K562 (cell line): ENCODE data around the gene CNTROB. TPM values are rescaled to one million over a fixed set of nuclear protein-coding genes. Genes with fewer than 3 reads are reported as not detected.

Source experiments
- ATAC-seq: fragments of 200-7000 bp; cut with Tn5 transposase; 3 replicates; pipeline ENCODE4 v1.9.1; 2020; ENCODE audit warnings: moderate library complexity
- BruUV-seq: library from RNA; stranded (reverse); fragments of 400-500 nt; replicated peaks from 2 replicates; lab custom pipeline; 2021; lab: Mats Ljungman, UMichigan
- CTCF ChIA-PET: fragments of 300-600 bp; formaldehyde crosslinking; extraction: SDS; loops from one replicate; lab custom pipeline; 2021; ENCODE audit warnings: low intra/inter-chr PET ratio; lab: Yijun Ruan, JAX
- POLR2A ChIA-PET: fragments of 300-600, 350-650 bp; sonication (Branson Sonifier 250); formaldehyde crosslinking; extraction: SDS; loops from one replicate; lab custom pipeline; 2021; ENCODE audit warnings: antibody characterized with exemption, inconsistent platforms; lab: Yijun Ruan, JAX
- DNase-seq, 4 experiments: peaks; one replicate each; pipeline versions ENCODE4 v3.0.0 to v3.0.0-alpha.2; 2011 to 2018; ENCODE audit warnings: low spot score in 3 of 4, mixed read lengths in 3 of 4; ENCODE audit errors: extremely low read depth in 1 of 4
- FAIRE-seq: peaks from 2 replicates; lab custom pipeline; 2011; peaks lifted over from hg19 to GRCh38; lab: Jason Lieb, UNC
- H2AFZ ChIP-seq: 2 replicates; pipeline ENCODE4 v1.6.0; 2011; ENCODE audit warnings: low read depth, low read length, control low read depth, inconsistent platforms
- H3K27ac ChIP-seq: fragments of 200-600 bp; 3 replicates; pipeline ENCODE4 v1.8.0; 2011; ENCODE audit warnings: low read depth, mild to moderate bottlenecking, control low read depth, inconsistent platforms, low read length, moderate library complexity, mixed read lengths; ENCODE audit errors: extremely low read depth
- H3K27me3 ChIP-seq, 2 experiments: fragments of 300-600 bp in 1 of 2; 2 replicates in 1 of 2; 3 replicates in 1 of 2; pipeline versions ENCODE4 v1.6.0 to v1.8.0; 2011; ENCODE audit warnings: inconsistent platforms in 2 of 2, low read length in 2 of 2, mild to moderate bottlenecking in 1 of 2, mixed read lengths in 1 of 2, moderate library complexity in 1 of 2; ENCODE audit not compliant: control insufficient read depth in 2 of 2, insufficient read depth in 2 of 2
- H3K36me3 ChIP-seq: fragments of 300-600 bp; 3 replicates; pipeline ENCODE4 v1.8.0; 2011; ENCODE audit warnings: mild to moderate bottlenecking, low read length, inconsistent platforms; ENCODE audit not compliant: control insufficient read depth, insufficient read depth
- H3K4me1 ChIP-seq, 2 experiments: fragments of 200-600 bp in 1 of 2; replicated peaks in 1 of 2; 2 replicates in 1 of 2; 3 replicates in 1 of 2; pipeline versions ENCODE4 v1.5.1 to v1.8.0; 2011; ENCODE audit warnings: inconsistent platforms in 2 of 2, low read length in 2 of 2, mild to moderate bottlenecking in 1 of 2, mixed read lengths in 1 of 2, moderate library complexity in 1 of 2; ENCODE audit not compliant: control insufficient read depth in 2 of 2, insufficient read depth in 2 of 2
- H3K4me2 ChIP-seq: 2 replicates; pipeline ENCODE4 v1.6.1; 2011; ENCODE audit warnings: low read length, control low read depth, inconsistent platforms, mixed read lengths; ENCODE audit not compliant: insufficient read depth
- H3K4me3 ChIP-seq: fragments of 200-600 bp; sonication (generic), shearing (Covaris generic); 2 replicates; pipeline ENCODE4 v1.5.1; 2016; ENCODE audit warnings: control low read depth, inconsistent platforms
- H3K79me2 ChIP-seq: fragments of 200-600 bp; 3 replicates; pipeline ENCODE4 v1.8.0; 2011; ENCODE audit warnings: low read length, inconsistent platforms; ENCODE audit not compliant: control insufficient read depth, insufficient read depth
- H3K9ac ChIP-seq, 2 experiments: 2 replicates each; pipeline versions ENCODE4 v1.6.0 to v1.6.1; 2011; ENCODE audit warnings: low read depth in 2 of 2, low read length in 2 of 2, control low read depth in 1 of 2, inconsistent platforms in 1 of 2, mild to moderate bottlenecking in 1 of 2, mixed read lengths in 1 of 2; ENCODE audit not compliant: insufficient read depth in 1 of 2
- H3K9me1 ChIP-seq: one replicate; pipeline ENCODE4 v1.6.0; 2011; ENCODE audit warnings: inconsistent platforms, mild to moderate bottlenecking, low read length, moderate library complexity; ENCODE audit not compliant: control insufficient read depth, insufficient read depth
- H3K9me3 ChIP-seq: replicated peaks from 2 replicates; pipeline ENCODE4 v1.5.1; 2011; ENCODE audit warnings: low read depth, low read length, inconsistent platforms; ENCODE audit not compliant: control insufficient read depth, insufficient read depth
- H4K20me1 ChIP-seq: replicated peaks from 2 replicates; pipeline ENCODE4 v1.6.1; 2011; ENCODE audit warnings: low read length, inconsistent platforms, mixed read lengths; ENCODE audit not compliant: control insufficient read depth, insufficient read depth
- C11orf30 ChIP-seq: fragments of 450-650 bp; IDR thresholded peaks from 2 replicates; pipeline ENCODE4 v1.6.1; 2016; ENCODE audit warnings: low read depth, mild to moderate bottlenecking
- COPS2 ChIP-seq: fragments of 450-650 bp; conservative IDR thresholded peaks from 2 replicates; pipeline ENCODE4 v1.6.1; 2016; ENCODE audit warnings: mild to moderate bottlenecking, moderate library complexity
- HMG20A ChIP-seq: fragments of 450-650 bp; formaldehyde crosslinking; conservative IDR thresholded peaks from 2 replicates; pipeline ENCODE4 v1.4.0; 2020; ENCODE audit warnings: mild to moderate bottlenecking, mixed read lengths
- LARP7 ChIP-seq: fragments of 450-650 bp; IDR thresholded peaks from 2 replicates; pipeline ENCODE4 v1.6.1; 2016
- MAFF ChIP-seq: IDR thresholded peaks from 2 replicates; pipeline ENCODE4 v1.6.1; 2012; ENCODE audit warnings: low read length, improper control_type of control experiment
- POLR2AphosphoS5 ChIP-seq: IDR thresholded peaks from 2 replicates; pipeline ENCODE4 v1.6.1; 2011; ENCODE audit warnings: mild to moderate bottlenecking, low read depth, low read length, moderate library complexity; ENCODE audit not compliant: control insufficient read depth, insufficient read depth
- ZC3H8 ChIP-seq: fragments of 450-650 bp; IDR thresholded peaks from 2 replicates; pipeline ENCODE4 v1.6.1; 2017
- ZNF124 ChIP-seq: sonication (generic); formaldehyde crosslinking; IDR thresholded peaks from 2 replicates; pipeline ENCODE4 v1.8.1; 2022; ENCODE audit warnings: missing genetic modification reagents
- ZNF274 ChIP-seq: IDR thresholded peaks from 2 replicates; pipeline ENCODE4 v1.6.1; 2011; ENCODE audit warnings: low read depth, mild to moderate bottlenecking, low read length, moderate library complexity, borderline replicate concordance
- ZNF444 ChIP-seq: fragments of 250-450 bp; sonication (Bioruptor Pico); IDR thresholded peaks from 2 replicates; pipeline ENCODE4 v1.4.0; 2020; ENCODE audit warnings: mild to moderate bottlenecking, moderate library complexity
- ZNF77 ChIP-seq: fragments of 250-450 bp; sonication (Bioruptor Pico); IDR thresholded peaks from 2 replicates; pipeline ENCODE4 v1.5.0; 2020
- WGBS: fragments of 100-300 bp; shearing (Covaris generic); methylation state at CpG from one replicate; pipeline ENCODE4 v1.1.6; 2016; ENCODE audit warnings: low coverage, mixed read lengths; ENCODE audit not compliant: insufficient coverage; ENCODE audit errors: missing lambda C conversion rate; 5-methylcytosine and 5-hydroxymethylcytosine counted together
- in situ Hi-C: fragments of 300-500 bp; cut with MboI; formaldehyde crosslinking; loops from 4 replicates; pipeline ENCODE4 v1.15.0; 2018; ENCODE audit warnings: inconsistent platforms, mixed read lengths
- intact Hi-C: fragments of 100-400 bp; cut with micrococcal nuclease; formaldehyde crosslinking; loops from 2 replicates; pipeline ENCODE4 v1.14.2; 2022
- polyA plus RNA-seq, 8 experiments: library from polyadenylated mRNA; depleted of rRNA in 4 of 8; stranded (reverse) in 5 of 8; unstranded in 3 of 8; fragments of >200 nt; fragmentation: Nextera tagmentation in 2 of 8; fragmentation: Illumina TruSeq in 1 of 8; extraction: Ambion mirVana in 2 of 8; extraction: Trizol in 1 of 8; gene quantifications; 2 replicates each; pipeline versions ENCODE4 v1.2.1 to v1.2.3, GENCODE V29; 2011 to 2014; ENCODE audit warnings: inconsistent platforms in 1 of 8, missing spikeins in 1 of 8
- total RNA-seq, 7 experiments: library from RNA; depleted of rRNA in 6 of 7; stranded (reverse); fragments of >200 nt in 6 of 7; fragmentation: Illumina TruSeq in 2 of 7; extraction: Trizol in 2 of 7; gene quantifications; 2 replicates each; pipeline versions ENCODE4 v1.2.1 to v1.2.3, GENCODE V29; 2011 to 2021; ENCODE audit warnings: low replicate concordance in 1 of 7
- TF ChIP-seq, protein P1 (sequence below): fragments of 250-450 bp; sonication (Bioruptor Pico); IDR thresholded peaks from 2 replicates; pipeline ENCODE4 v1.4.0; 2020

CNTROB gene
- total and polyA plus RNA-seq, 9 of the 15 experiments (the other 6 are each of a cell fraction or from before 2014, with no cell fraction given) = 1.9 to 33.3 (median 23.0) TPM

DNA sequence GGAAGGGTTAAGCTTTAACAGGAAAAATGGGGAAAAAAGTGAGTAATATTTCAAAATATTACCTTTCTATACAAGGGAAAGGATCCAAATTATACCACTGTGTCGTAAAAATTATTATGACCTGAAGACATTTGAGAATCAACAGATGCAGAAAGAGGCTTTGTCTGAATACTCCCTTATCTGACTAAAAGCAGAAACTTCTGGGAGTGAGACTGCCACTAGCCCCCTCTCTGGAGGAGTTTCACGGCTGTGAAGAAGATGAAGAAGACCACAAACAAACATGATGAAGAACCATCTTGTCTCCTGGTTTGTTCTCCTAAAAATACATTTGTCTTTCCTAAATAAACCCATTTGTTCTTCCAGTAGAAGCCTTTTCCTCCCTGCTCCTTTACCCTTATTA lies 29.4 kb downstream of the CNTROB start:
- no peaks in the 10 kb centered on the region; a peak in 1 of 5 replicates for H3K4me1 ChIP-seq
- ChIA-PET POLR2A (interaction anchor here (1.7 to 1.9 kb wide), 2 partner anchors 17 to 19 kb away, joined by 5 to 7 read pairs; no protein-coding TSS in a partner anchor), CTCF (no interaction called here)
- ATAC-seq (no peak), FAIRE-seq (no peak), DNase-seq (no peak)
- no peaks in the 10 kb centered on the region for H4K20me1 ChIP-seq
- TF ChIP-seq POLR2AphosphoS5 (no peak), ZNF274 (no peak)
- no peaks in the 10 kb centered on the region for H3K9me3 ChIP-seq
- no peak overlapping the region for H3K4me3 ChIP-seq
- H3K79me2 ChIP-seq = no peaks in the 10 kb centered on the region
- WGBS = 0% methylated on average over 2 of the region's 2 CpGs
- in situ Hi-C loops (no loop called here), intact Hi-C loops (no loop called here)
- H3K36me3 ChIP-seq = no peaks in the 10 kb centered on the region
- H3K9me1 ChIP-seq = no peaks in the 10 kb centered on the region
- peaks cover 3 to 5% of the 10 kb centered on the region in 2 experiments; a peak in 2 of 5 replicates for H3K27me3 ChIP-seq
- no peak overlapping the region for H3K9ac ChIP-seq
- no peak overlapping the region for H2AFZ ChIP-seq
- BruUV-seq = no TSS peak
- no peak overlapping the region for H3K27ac ChIP-seq
- no peak overlapping the region for H3K4me2 ChIP-seq

DNA sequence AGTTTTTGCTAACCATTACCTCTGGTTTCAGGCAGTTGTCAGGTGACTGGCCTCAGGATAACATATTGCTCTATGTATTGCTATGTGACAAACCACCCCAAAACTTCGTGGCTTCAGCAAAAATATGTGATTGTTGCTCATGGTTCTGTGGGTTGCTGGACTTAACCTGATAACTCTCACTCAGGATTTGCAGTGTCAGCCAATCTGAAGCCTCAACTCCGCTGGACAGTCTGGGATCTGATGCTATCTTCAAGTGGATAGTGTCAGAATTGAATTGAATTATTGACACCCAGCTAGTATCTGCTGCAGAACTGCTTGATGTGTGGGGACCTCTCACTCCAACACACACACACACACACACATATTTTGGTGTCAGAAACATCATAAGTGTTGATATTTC lies 35.7 kb downstream of the CNTROB start:
- H3K27me3 ChIP-seq = peaks cover 6 to 8% of the 10 kb centered on the region in 2 experiments; a peak in 3 of 5 replicates
- POLR2A ChIA-PET = no interaction called here
- no TSS peak for BruUV-seq
- TF ChIP-seq C11orf30 (peak; percentile 79), MAFF (peak; percentile 64), COPS2 (no peak), ZNF77 (CRISPR knock-in tag) (no peak), HMG20A (CRISPR knock-in tag) (no peak), LARP7 (no peak), ZNF124 (CRISPR knock-in tag) (no peak), ZNF444 (CRISPR knock-in tag) (no peak), ZC3H8 (no peak)
- TF ChIP-seq, protein P1, sequence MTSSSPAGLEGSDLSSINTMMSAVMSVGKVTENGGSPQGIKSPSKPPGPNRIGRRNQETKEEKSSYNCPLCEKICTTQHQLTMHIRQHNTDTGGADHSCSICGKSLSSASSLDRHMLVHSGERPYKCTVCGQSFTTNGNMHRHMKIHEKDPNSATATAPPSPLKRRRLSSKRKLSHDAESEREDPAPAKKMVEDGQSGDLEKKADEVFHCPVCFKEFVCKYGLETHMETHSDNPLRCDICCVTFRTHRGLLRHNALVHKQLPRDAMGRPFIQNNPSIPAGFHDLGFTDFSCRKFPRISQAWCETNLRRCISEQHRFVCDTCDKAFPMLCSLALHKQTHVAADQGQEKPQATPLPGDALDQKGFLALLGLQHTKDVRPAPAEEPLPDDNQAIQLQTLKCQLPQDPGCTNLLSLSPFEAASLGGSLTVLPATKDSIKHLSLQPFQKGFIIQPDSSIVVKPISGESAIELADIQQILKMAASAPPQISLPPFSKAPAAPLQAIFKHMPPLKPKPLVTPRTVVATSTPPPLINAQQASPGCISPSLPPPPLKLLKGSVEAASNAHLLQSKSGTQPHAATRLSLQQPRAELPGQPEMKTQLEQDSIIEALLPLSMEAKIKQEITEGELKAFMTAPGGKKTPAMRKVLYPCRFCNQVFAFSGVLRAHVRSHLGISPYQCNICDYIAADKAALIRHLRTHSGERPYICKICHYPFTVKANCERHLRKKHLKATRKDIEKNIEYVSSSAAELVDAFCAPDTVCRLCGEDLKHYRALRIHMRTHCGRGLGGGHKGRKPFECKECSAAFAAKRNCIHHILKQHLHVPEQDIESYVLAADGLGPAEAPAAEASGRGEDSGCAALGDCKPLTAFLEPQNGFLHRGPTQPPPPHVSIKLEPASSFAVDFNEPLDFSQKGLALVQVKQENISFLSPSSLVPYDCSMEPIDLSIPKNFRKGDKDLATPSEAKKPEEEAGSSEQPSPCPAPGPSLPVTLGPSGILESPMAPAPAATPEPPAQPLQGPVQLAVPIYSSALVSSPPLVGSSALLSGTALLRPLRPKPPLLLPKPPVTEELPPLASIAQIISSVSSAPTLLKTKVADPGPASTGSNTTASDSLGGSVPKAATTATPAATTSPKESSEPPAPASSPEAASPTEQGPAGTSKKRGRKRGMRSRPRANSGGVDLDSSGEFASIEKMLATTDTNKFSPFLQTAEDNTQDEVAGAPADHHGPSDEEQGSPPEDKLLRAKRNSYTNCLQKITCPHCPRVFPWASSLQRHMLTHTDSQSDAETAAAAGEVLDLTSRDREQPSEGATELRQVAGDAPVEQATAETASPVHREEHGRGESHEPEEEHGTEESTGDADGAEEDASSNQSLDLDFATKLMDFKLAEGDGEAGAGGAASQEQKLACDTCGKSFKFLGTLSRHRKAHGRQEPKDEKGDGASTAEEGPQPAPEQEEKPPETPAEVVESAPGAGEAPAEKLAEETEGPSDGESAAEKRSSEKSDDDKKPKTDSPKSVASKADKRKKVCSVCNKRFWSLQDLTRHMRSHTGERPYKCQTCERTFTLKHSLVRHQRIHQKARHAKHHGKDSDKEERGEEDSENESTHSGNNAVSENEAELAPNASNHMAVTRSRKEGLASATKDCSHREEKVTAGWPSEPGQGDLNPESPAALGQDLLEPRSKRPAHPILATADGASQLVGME = no peak

More for the DNA sequence above, 35.7 kb downstream of the CNTROB start:
- no peaks in the 10 kb centered on the region for H3K9me3 ChIP-seq
- FAIRE-seq (no peak), DNase-seq (no peak), ATAC-seq (no peak)
- H3K9me1 ChIP-seq = no peaks in the 10 kb centered on the region
- CTCF ChIA-PET = no interaction called here
- H4K20me1 ChIP-seq = no peaks in the 10 kb centered on the region
- H3K9ac ChIP-seq = no peak overlapping the region; a peak in 1 of 4 replicates
- intact Hi-C loops (no loop called here), in situ Hi-C loops (no loop called here)
- no peaks in the 10 kb centered on the region; a peak in 1 of 5 replicates for H3K4me1 ChIP-seq
- no peaks in the 10 kb centered on the region for H3K36me3 ChIP-seq
- no peak overlapping the region for H3K4me2 ChIP-seq
- no peak overlapping the region for H3K27ac ChIP-seq
- H3K79me2 ChIP-seq = no peaks in the 10 kb centered on the region
- no peak overlapping the region for H3K4me3 ChIP-seq
- 0% methylated on average over 2 of the region's 2 CpGs for WGBS
- H2AFZ ChIP-seq = no peak overlapping the region
